OCI-LY7 (cell line): ENCODE measurements around the gene MOSPD2. TPM values are rescaled to one million over a fixed set of nuclear protein-coding genes. Genes with fewer than 3 reads are reported as not detected.

Source experiments
- BruUV-seq: library from RNA; stranded (reverse); fragments of 400-500 nt; replicated peaks from 2 replicates; lab custom pipeline; 2021; lab: Mats Ljungman, UMichigan
- CTCF ChIA-PET: fragments of 300-600 bp; sonication (Branson Sonifier 250); formaldehyde crosslinking; loops from one replicate; lab custom pipeline; 2022; ENCODE audit warnings: antibody characterized with exemption; ENCODE audit not compliant: unreplicated experiment; lab: Charles Lee
- POLR2A ChIA-PET: fragments of 300-600 bp; sonication (Branson Sonifier 250); formaldehyde crosslinking; loops from one replicate; lab custom pipeline; 2022; ENCODE audit warnings: antibody characterized with exemption; lab: Charles Lee
- DNase-seq: peaks from one replicate; pipeline ENCODE4 v3.0.0-alpha.2; 2015; ENCODE audit warnings: low spot score
- H2AFZ ChIP-seq: fragments of 200-600 bp; sonication (generic), shearing (Covaris generic); 2 replicates; pipeline ENCODE4 v1.6.1; 2014; ENCODE audit warnings: mild to moderate bottlenecking, antibody characterized with exemption, low read length, moderate library complexity
- H3K27ac ChIP-seq: fragments of 200-600 bp; sonication (generic); 2 replicates; pipeline ENCODE4 v1.5.1; 2014; ENCODE audit warnings: mixed run types, low read depth, mild to moderate bottlenecking, moderate library complexity, low read length, inconsistent platforms; ENCODE audit not compliant: poor library complexity, severe bottlenecking
- H3K36me3 ChIP-seq: fragments of 200-600 bp; sonication (generic); 2 replicates; pipeline ENCODE4 v1.6.1; 2014; ENCODE audit warnings: mild to moderate bottlenecking, antibody characterized with exemption, low read length, moderate library complexity, mixed read lengths; ENCODE audit not compliant: insufficient read depth
- H3K4me1 ChIP-seq: fragments of 200-600 bp; sonication (generic); 2 replicates; pipeline ENCODE4 v1.5.1; 2014; ENCODE audit warnings: mild to moderate bottlenecking, low read length; ENCODE audit not compliant: insufficient read depth, poor library complexity, severe bottlenecking
- H3K4me2 ChIP-seq: fragments of 200-600 bp; sonication (generic); 2 replicates; pipeline ENCODE4 v1.6.1; 2014; ENCODE audit warnings: mild to moderate bottlenecking, low read length
- H3K4me3 ChIP-seq: fragments of 200-600 bp; sonication (generic); 2 replicates; pipeline ENCODE4 v1.5.1; 2014; ENCODE audit warnings: mild to moderate bottlenecking, low read depth, low read length; ENCODE audit not compliant: poor library complexity, severe bottlenecking
- H3K79me2 ChIP-seq: fragments of 200-600 bp; sonication (generic); 2 replicates; pipeline ENCODE4 v1.6.1; 2016; ENCODE audit warnings: low read depth, mild to moderate bottlenecking, low read length, moderate library complexity, mixed read lengths; ENCODE audit not compliant: insufficient read depth
- H3K9me2 ChIP-seq: fragments of 200-600 bp; sonication (generic); 2 replicates; pipeline ENCODE4 v1.6.1; 2016; ENCODE audit warnings: mild to moderate bottlenecking, low read length, mixed read lengths; ENCODE audit not compliant: insufficient read depth
- H3K9me3 ChIP-seq: fragments of 200-600 bp; sonication (generic); 2 replicates; pipeline ENCODE4 v1.6.1; 2014; ENCODE audit warnings: mild to moderate bottlenecking, mixed run types, low read length, mixed read lengths
- H4K20me1 ChIP-seq: fragments of 200-600 bp; sonication (generic); 2 replicates; pipeline ENCODE4 v1.6.1; 2014; ENCODE audit warnings: mild to moderate bottlenecking, antibody characterized with exemption, low read length, moderate library complexity, mixed read lengths; ENCODE audit not compliant: insufficient read depth
- EZH2phosphoT487 ChIP-seq: fragments of 200-600 bp; sonication (generic); IDR thresholded peaks from 2 replicates; pipeline ENCODE4 v1.6.1; 2018; ENCODE audit warnings: low read depth, borderline replicate concordance, mild to moderate bottlenecking, mixed run types, antibody characterized with exemption, low read length, moderate library complexity, mixed read lengths
- intact Hi-C: fragments of 100-400 bp; cut with micrococcal nuclease; formaldehyde crosslinking; loops from one replicate; pipeline ENCODE4 v1.10.0; 2022; ENCODE audit not compliant: unreplicated experiment
- total RNA-seq, 2 experiments: library from RNA; depleted of rRNA in 1 of 2; stranded (reverse); fragments of >200 nt in 1 of 2; shearing (Covaris generic) in 1 of 2; gene quantifications; 2 replicates each; pipeline ENCODE4 v1.2.3, GENCODE V29; 2014 to 2022
- TF ChIP-seq, protein P1 (sequence below): fragments of 200-600 bp; sonication (generic); conservative IDR thresholded peaks from 2 replicates; pipeline ENCODE4 v1.5.1; 2014; ENCODE audit warnings: mild to moderate bottlenecking, antibody characterized with exemption, low read length, moderate library complexity, mixed read lengths

Gene MOSPD2
- total RNA-seq, 2 experiments from 2014 or later = 8.0 to 11.3 TPM

DNA sequence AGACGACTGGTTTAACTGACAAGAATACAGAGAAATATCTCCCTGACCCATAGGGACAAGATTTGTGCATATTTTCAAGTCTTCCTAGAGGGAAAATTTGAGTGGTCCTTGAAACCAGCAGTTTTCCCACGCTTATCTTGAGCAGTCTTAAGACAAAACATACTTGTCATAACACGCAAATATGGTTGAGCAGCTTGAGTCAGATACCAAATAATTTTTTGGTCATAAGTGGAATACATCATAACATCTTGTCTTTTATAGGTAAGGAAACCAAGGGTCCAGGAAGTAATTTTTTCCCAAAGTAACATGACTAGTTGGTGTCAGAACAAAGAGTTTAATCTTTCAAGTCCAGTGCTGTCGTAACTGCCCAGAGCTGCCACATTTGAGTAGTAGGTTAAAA lies 50.5 kb downstream of the MOSPD2 start:
- H2AFZ ChIP-seq = no peak overlapping the region
- ChIA-PET POLR2A (no interaction called here), CTCF (no interaction called here)
- H3K27ac ChIP-seq = no peak overlapping the region
- H3K4me3 ChIP-seq = no peak overlapping the region
- H3K36me3 ChIP-seq = no peaks in the 10 kb centered on the region
- no peaks in the 10 kb centered on the region for H4K20me1 ChIP-seq
- H3K9me3 ChIP-seq = no peaks in the 10 kb centered on the region
- TF ChIP-seq, protein P1, sequence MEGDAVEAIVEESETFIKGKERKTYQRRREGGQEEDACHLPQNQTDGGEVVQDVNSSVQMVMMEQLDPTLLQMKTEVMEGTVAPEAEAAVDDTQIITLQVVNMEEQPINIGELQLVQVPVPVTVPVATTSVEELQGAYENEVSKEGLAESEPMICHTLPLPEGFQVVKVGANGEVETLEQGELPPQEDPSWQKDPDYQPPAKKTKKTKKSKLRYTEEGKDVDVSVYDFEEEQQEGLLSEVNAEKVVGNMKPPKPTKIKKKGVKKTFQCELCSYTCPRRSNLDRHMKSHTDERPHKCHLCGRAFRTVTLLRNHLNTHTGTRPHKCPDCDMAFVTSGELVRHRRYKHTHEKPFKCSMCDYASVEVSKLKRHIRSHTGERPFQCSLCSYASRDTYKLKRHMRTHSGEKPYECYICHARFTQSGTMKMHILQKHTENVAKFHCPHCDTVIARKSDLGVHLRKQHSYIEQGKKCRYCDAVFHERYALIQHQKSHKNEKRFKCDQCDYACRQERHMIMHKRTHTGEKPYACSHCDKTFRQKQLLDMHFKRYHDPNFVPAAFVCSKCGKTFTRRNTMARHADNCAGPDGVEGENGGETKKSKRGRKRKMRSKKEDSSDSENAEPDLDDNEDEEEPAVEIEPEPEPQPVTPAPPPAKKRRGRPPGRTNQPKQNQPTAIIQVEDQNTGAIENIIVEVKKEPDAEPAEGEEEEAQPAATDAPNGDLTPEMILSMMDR = no peak
- TF ChIP-seq EZH2phosphoT487 = no peak
- intact Hi-C loops = no loop called here
- DNase-seq = no peak
- H3K79me2 ChIP-seq = no peaks in the 10 kb centered on the region
- H3K4me2 ChIP-seq = no peak overlapping the region
- no TSS peak for BruUV-seq
- no peaks in the 10 kb centered on the region for H3K9me2 ChIP-seq
- H3K4me1 ChIP-seq = peaks cover 11% of the 10 kb centered on the region

DNA sequence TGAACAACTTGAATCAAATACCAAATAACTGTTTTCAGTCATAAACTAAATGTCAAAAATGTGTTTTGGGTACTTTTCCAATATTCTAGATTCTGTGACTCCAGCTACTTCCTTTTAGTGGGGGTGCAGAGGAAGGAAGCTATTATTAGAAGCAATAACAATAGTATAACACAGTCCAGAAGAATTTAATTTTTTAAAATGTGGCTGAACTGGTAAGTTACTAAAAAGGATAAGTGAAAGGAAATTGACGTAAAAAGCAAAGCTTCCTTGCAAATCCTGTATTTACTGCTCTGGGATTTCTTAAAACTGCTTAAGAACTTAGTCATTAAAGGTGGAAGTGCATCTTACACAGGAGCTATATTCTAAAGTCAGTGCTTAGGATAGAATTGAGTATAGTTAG lies 53.2 kb downstream of the MOSPD2 start:
- ChIA-PET CTCF (no interaction called here), POLR2A (interaction anchor here (0.7 kb wide), 1 partner anchor 23 kb away, joined by 3 read pairs; no protein-coding TSS in a partner anchor)
- BruUV-seq = no TSS peak
- Histone ChIP-seq H3K4me2 (no peak overlapping the region), H3K36me3 (no peaks in the 10 kb centered on the region), H3K27ac (no peak overlapping the region), H3K4me3 (no peak overlapping the region), H4K20me1 (no peaks in the 10 kb centered on the region), H3K4me1 (peaks cover 11% of the 10 kb centered on the region), H2AFZ (no peak overlapping the region), H3K79me2 (no peaks in the 10 kb centered on the region), H3K9me2 (no peaks in the 10 kb centered on the region), H3K9me3 (no peaks in the 10 kb centered on the region)
- DNase-seq = no peak
- TF ChIP-seq EZH2phosphoT487 = no peak
- TF ChIP-seq, protein P1 = no peak
- intact Hi-C loops = no loop called here

DNA sequence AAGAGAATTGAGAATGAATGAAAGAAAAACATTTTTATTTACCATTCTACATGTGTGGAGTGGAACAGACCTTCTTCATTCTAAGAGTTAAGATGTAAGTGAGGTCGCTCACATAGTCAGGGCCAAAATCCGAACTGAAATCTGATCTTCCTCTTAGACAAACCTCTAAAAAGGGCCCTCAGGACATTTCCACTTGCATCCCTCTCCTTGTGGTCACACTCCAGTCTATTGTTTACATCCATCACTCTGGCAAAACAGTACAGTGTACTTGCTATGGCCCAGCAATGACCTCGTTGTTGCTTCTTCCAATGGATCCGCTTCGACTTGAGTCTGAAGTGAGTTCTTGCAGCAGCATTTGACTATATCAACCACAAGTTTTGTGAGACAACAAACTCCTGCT lies 54.2 kb downstream of the MOSPD2 start:
- CTCF ChIA-PET = no interaction called here
- no peak for DNase-seq

More for the DNA sequence above, 54.2 kb downstream of the MOSPD2 start:
- Histone ChIP-seq H3K9me3 (no peaks in the 10 kb centered on the region), H3K9me2 (no peaks in the 10 kb centered on the region), H3K4me3 (no peak overlapping the region), H4K20me1 (no peaks in the 10 kb centered on the region), H3K79me2 (no peaks in the 10 kb centered on the region), H3K4me2 (no peak overlapping the region), H3K27ac (no peak overlapping the region), H3K36me3 (no peaks in the 10 kb centered on the region), H3K4me1 (peaks cover 11% of the 10 kb centered on the region), H2AFZ (no peak overlapping the region)
- BruUV-seq = no TSS peak
- POLR2A ChIA-PET = no interaction called here
- intact Hi-C loops = no loop called here
- no peak for TF ChIP-seq EZH2phosphoT487
- TF ChIP-seq, protein P1 = no peak
